K562 (cell line): ENCODE results near the gene C1QL3. TPM values are rescaled to one million over a fixed set of nuclear protein-coding genes. Genes with fewer than 3 reads are reported as not detected.

Experiments
- ATAC-seq: fragments of 200-7000 bp; cut with Tn5 transposase; 3 replicates; pipeline ENCODE4 v1.9.1; 2020; ENCODE audit warnings: moderate library complexity
- BruUV-seq: library from RNA; stranded (reverse); fragments of 400-500 nt; replicated peaks from 2 replicates; lab custom pipeline; 2021; lab: Mats Ljungman, UMichigan
- CTCF ChIA-PET: fragments of 300-600 bp; formaldehyde crosslinking; extraction: SDS; loops from one replicate; lab custom pipeline; 2021; ENCODE audit warnings: low intra/inter-chr PET ratio; lab: Yijun Ruan, JAX
- POLR2A ChIA-PET: fragments of 300-600, 350-650 bp; sonication (Branson Sonifier 250); formaldehyde crosslinking; extraction: SDS; loops from one replicate; lab custom pipeline; 2021; ENCODE audit warnings: antibody characterized with exemption, inconsistent platforms; lab: Yijun Ruan, JAX
- DNase-seq, 4 experiments: peaks; one replicate each; pipeline versions ENCODE4 v3.0.0 to v3.0.0-alpha.2; 2011 to 2018; ENCODE audit warnings: low spot score in 3 of 4, mixed read lengths in 3 of 4; ENCODE audit errors: extremely low read depth in 1 of 4
- FAIRE-seq: peaks from 2 replicates; lab custom pipeline; 2011; peaks lifted over from hg19 to GRCh38; lab: Jason Lieb, UNC
- H2AFZ ChIP-seq: 2 replicates; pipeline ENCODE4 v1.6.0; 2011; ENCODE audit warnings: low read depth, low read length, control low read depth, inconsistent platforms
- H3K27ac ChIP-seq: fragments of 200-600 bp; 3 replicates; pipeline ENCODE4 v1.8.0; 2011; ENCODE audit warnings: low read depth, mild to moderate bottlenecking, control low read depth, inconsistent platforms, low read length, moderate library complexity, mixed read lengths; ENCODE audit errors: extremely low read depth
- H3K27me3 ChIP-seq, 2 experiments: fragments of 300-600 bp in 1 of 2; 2 replicates in 1 of 2; 3 replicates in 1 of 2; pipeline versions ENCODE4 v1.6.0 to v1.8.0; 2011; ENCODE audit warnings: inconsistent platforms in 2 of 2, low read length in 2 of 2, mild to moderate bottlenecking in 1 of 2, mixed read lengths in 1 of 2, moderate library complexity in 1 of 2; ENCODE audit not compliant: control insufficient read depth in 2 of 2, insufficient read depth in 2 of 2
- H3K36me3 ChIP-seq: fragments of 300-600 bp; 3 replicates; pipeline ENCODE4 v1.8.0; 2011; ENCODE audit warnings: mild to moderate bottlenecking, low read length, inconsistent platforms; ENCODE audit not compliant: control insufficient read depth, insufficient read depth
- H3K4me1 ChIP-seq, 2 experiments: fragments of 200-600 bp in 1 of 2; replicated peaks in 1 of 2; 2 replicates in 1 of 2; 3 replicates in 1 of 2; pipeline versions ENCODE4 v1.5.1 to v1.8.0; 2011; ENCODE audit warnings: inconsistent platforms in 2 of 2, low read length in 2 of 2, mild to moderate bottlenecking in 1 of 2, mixed read lengths in 1 of 2, moderate library complexity in 1 of 2; ENCODE audit not compliant: control insufficient read depth in 2 of 2, insufficient read depth in 2 of 2
- H3K4me2 ChIP-seq: 2 replicates; pipeline ENCODE4 v1.6.1; 2011; ENCODE audit warnings: low read length, control low read depth, inconsistent platforms, mixed read lengths; ENCODE audit not compliant: insufficient read depth
- H3K4me3 ChIP-seq: fragments of 200-600 bp; sonication (generic), shearing (Covaris generic); 2 replicates; pipeline ENCODE4 v1.5.1; 2016; ENCODE audit warnings: control low read depth, inconsistent platforms
- H3K79me2 ChIP-seq: fragments of 200-600 bp; 3 replicates; pipeline ENCODE4 v1.8.0; 2011; ENCODE audit warnings: low read length, inconsistent platforms; ENCODE audit not compliant: control insufficient read depth, insufficient read depth
- H3K9ac ChIP-seq, 2 experiments: 2 replicates each; pipeline versions ENCODE4 v1.6.0 to v1.6.1; 2011; ENCODE audit warnings: low read depth in 2 of 2, low read length in 2 of 2, control low read depth in 1 of 2, inconsistent platforms in 1 of 2, mild to moderate bottlenecking in 1 of 2, mixed read lengths in 1 of 2; ENCODE audit not compliant: insufficient read depth in 1 of 2
- H3K9me1 ChIP-seq: one replicate; pipeline ENCODE4 v1.6.0; 2011; ENCODE audit warnings: inconsistent platforms, mild to moderate bottlenecking, low read length, moderate library complexity; ENCODE audit not compliant: control insufficient read depth, insufficient read depth
- H3K9me3 ChIP-seq: replicated peaks from 2 replicates; pipeline ENCODE4 v1.5.1; 2011; ENCODE audit warnings: low read depth, low read length, inconsistent platforms; ENCODE audit not compliant: control insufficient read depth, insufficient read depth
- H4K20me1 ChIP-seq: replicated peaks from 2 replicates; pipeline ENCODE4 v1.6.1; 2011; ENCODE audit warnings: low read length, inconsistent platforms, mixed read lengths; ENCODE audit not compliant: control insufficient read depth, insufficient read depth
- DACH1 ChIP-seq: fragments of 450-650 bp; IDR thresholded peaks from 2 replicates; pipeline ENCODE4 v1.6.1; 2018; ENCODE audit not compliant: partially characterized antibody
- DLX4 ChIP-seq: fragments of 250-450 bp; sonication (Bioruptor Pico); IDR thresholded peaks from 2 replicates; pipeline ENCODE4 v1.6.1; 2021; ENCODE audit warnings: mild to moderate bottlenecking
- EHMT2 ChIP-seq: fragments of 450-650 bp; IDR thresholded peaks from 2 replicates; pipeline ENCODE4 v1.6.1; 2018; ENCODE audit warnings: antibody characterized with exemption
- ETV6 ChIP-seq, 3 experiments: fragments of 150-350 bp in 1 of 3; sonication (generic) in 1 of 3; formaldehyde crosslinking in 1 of 3; IDR thresholded peaks; 2 replicates each; pipeline versions ENCODE4 v1.6.1 to v1.8.0; 2014 to 2022; ENCODE audit warnings: borderline replicate concordance in 2 of 3, low read depth in 2 of 3, antibody characterized with exemption in 1 of 3, low read length in 1 of 3, mild to moderate bottlenecking in 1 of 3, missing genetic modification reagents in 1 of 3
- GTF2F1 ChIP-seq: IDR thresholded peaks from 2 replicates; pipeline ENCODE4 v1.6.1; 2011; ENCODE audit warnings: low read depth, low read length, improper control_type of control experiment
- HDAC8 ChIP-seq: fragments of 450-650 bp; IDR thresholded peaks from 2 replicates; pipeline ENCODE4 v1.6.1; 2016; ENCODE audit warnings: mild to moderate bottlenecking, missing genetic modification characterization, moderate library complexity, missing compliant biosample characterization
- KAT2B ChIP-seq: IDR thresholded peaks from one replicate; pipeline ENCODE4 v1.6.1; 2012; ENCODE audit warnings: low read depth, mild to moderate bottlenecking, control low read depth, inconsistent platforms, low read length, moderate library complexity
- LCOR ChIP-seq: sonication (generic); formaldehyde crosslinking; IDR thresholded peaks from 2 replicates; pipeline ENCODE4 v1.8.0; 2022; ENCODE audit warnings: mild to moderate bottlenecking, missing genetic modification reagents
- MEIS2 ChIP-seq: fragments of 450-650 bp; IDR thresholded peaks from 2 replicates; pipeline ENCODE4 v1.6.1; 2014; ENCODE audit warnings: mild to moderate bottlenecking; ENCODE audit not compliant: partially characterized antibody
- NCOA4 ChIP-seq: fragments of 450-650 bp; IDR thresholded peaks from 2 replicates; pipeline ENCODE4 v1.6.1; 2018; ENCODE audit warnings: mild to moderate bottlenecking; ENCODE audit not compliant: partially characterized antibody
- NFE2 ChIP-seq: IDR thresholded peaks from 2 replicates; pipeline ENCODE4 v1.6.1; 2014; ENCODE audit warnings: antibody characterized with exemption, low read depth
- NFRKB ChIP-seq: fragments of 450-650 bp; IDR thresholded peaks from 2 replicates; pipeline ENCODE4 v1.6.1; 2016; ENCODE audit warnings: low read depth
- NR2F6 ChIP-seq: fragments of 450-650 bp; formaldehyde crosslinking; IDR thresholded peaks from 2 replicates; pipeline ENCODE4 v1.4.0; 2020; ENCODE audit warnings: mild to moderate bottlenecking
- PCBP1 ChIP-seq: fragments of 200-400 bp; formaldehyde crosslinking; IDR thresholded peaks from 2 replicates; pipeline ENCODE4 v1.6.1; 2018; ENCODE audit warnings: mild to moderate bottlenecking, low read depth, low read length; ENCODE audit not compliant: poor library complexity, severe bottlenecking
- POLR2AphosphoS5 ChIP-seq: IDR thresholded peaks from 2 replicates; pipeline ENCODE4 v1.6.1; 2011; ENCODE audit warnings: mild to moderate bottlenecking, low read depth, low read length, moderate library complexity; ENCODE audit not compliant: control insufficient read depth, insufficient read depth
- POLR2H ChIP-seq: IDR thresholded peaks from 2 replicates; pipeline ENCODE4 v1.6.1; 2016; ENCODE audit warnings: missing genetic modification characterization, low read depth, mild to moderate bottlenecking, control low read depth, missing compliant biosample characterization, moderate library complexity
- PREB ChIP-seq: sonication (generic); formaldehyde crosslinking; IDR thresholded peaks from 2 replicates; pipeline ENCODE4 v1.8.1; 2023; ENCODE audit warnings: mild to moderate bottlenecking, missing genetic modification reagents
- THAP7 ChIP-seq: fragments of 250-450 bp; sonication (Bioruptor Pico); IDR thresholded peaks from 2 replicates; pipeline ENCODE4 v1.5.0; 2021
- THRA ChIP-seq: fragments of 450-650 bp; IDR thresholded peaks from 2 replicates; pipeline ENCODE4 v1.6.1; 2017; ENCODE audit warnings: mild to moderate bottlenecking, moderate library complexity
- ZNF76 ChIP-seq: fragments of 250-450 bp; sonication (Bioruptor Pico); IDR thresholded peaks from 2 replicates; pipeline ENCODE4 v1.4.0; 2020; ENCODE audit warnings: mild to moderate bottlenecking, moderate library complexity, borderline replicate concordance
- WGBS: fragments of 100-300 bp; shearing (Covaris generic); methylation state at CpG from one replicate; pipeline ENCODE4 v1.1.6; 2016; ENCODE audit warnings: low coverage, mixed read lengths; ENCODE audit not compliant: insufficient coverage; ENCODE audit errors: missing lambda C conversion rate; 5-methylcytosine and 5-hydroxymethylcytosine counted together
- in situ Hi-C: fragments of 300-500 bp; cut with MboI; formaldehyde crosslinking; loops from 4 replicates; pipeline ENCODE4 v1.15.0; 2018; ENCODE audit warnings: inconsistent platforms, mixed read lengths
- intact Hi-C: fragments of 100-400 bp; cut with micrococcal nuclease; formaldehyde crosslinking; loops from 2 replicates; pipeline ENCODE4 v1.14.2; 2022
- polyA plus RNA-seq, 8 experiments: library from polyadenylated mRNA; depleted of rRNA in 4 of 8; stranded (reverse) in 5 of 8; unstranded in 3 of 8; fragments of >200 nt; fragmentation: Nextera tagmentation in 2 of 8; fragmentation: Illumina TruSeq in 1 of 8; extraction: Ambion mirVana in 2 of 8; extraction: Trizol in 1 of 8; gene quantifications; 2 replicates each; pipeline versions ENCODE4 v1.2.1 to v1.2.3, GENCODE V29; 2011 to 2014; ENCODE audit warnings: inconsistent platforms in 1 of 8, missing spikeins in 1 of 8
- total RNA-seq, 7 experiments: library from RNA; depleted of rRNA in 6 of 7; stranded (reverse); fragments of >200 nt in 6 of 7; fragmentation: Illumina TruSeq in 2 of 7; extraction: Trizol in 2 of 7; gene quantifications; 2 replicates each; pipeline versions ENCODE4 v1.2.1 to v1.2.3, GENCODE V29; 2011 to 2021; ENCODE audit warnings: low replicate concordance in 1 of 7

The C1QL3 gene
- total and polyA plus RNA-seq, 9 of the 15 experiments (the other 6 are each of a cell fraction or from before 2014, with no cell fraction given), result 0.28 to 0.37 TPM; not detected in 7

GRCh38 chr10:16470747-16471146 lies 50.9 kb downstream of the C1QL3 start (continued):
- TF ChIP-seq POLR2AphosphoS5, result no peak
- no peak for TF ChIP-seq LCOR (CRISPR knock-in tag)
- TF ChIP-seq KAT2B, result no peak
- TF ChIP-seq POLR2H, result no peak
- no peak for TF ChIP-seq EHMT2
- TF ChIP-seq GTF2F1, result no peak
- TF ChIP-seq, all 486 proteins: peak for 17

- no peaks in the 10 kb centered on the region for H3K27me3 ChIP-seq
- H3K9me3 ChIP-seq, result peaks cover 4% of the 10 kb centered on the region; the same call in 1 of the 2 replicates
- H3K79me2 ChIP-seq, result 0 out of 3 replicates have a peak, but pooled peaks cover 2% of the 10 kb centered on the region
- in situ Hi-C loops (no loop called here), intact Hi-C loops (no loop called here)
- ChIA-PET CTCF (no interaction called here), POLR2A (no interaction called here)
- no peak for FAIRE-seq
- BruUV-seq, result no TSS peak
- H3K4me1 ChIP-seq, result peaks cover 0 to 8% of the 10 kb centered on the region in 2 experiments; a peak in 4 of 5 replicates
- H3K36me3 ChIP-seq, result peaks cover 10% of the 10 kb centered on the region
- no peaks in the 10 kb centered on the region for H3K9me1 ChIP-seq
- no peak overlapping the region for H3K4me3 ChIP-seq
- H3K27ac ChIP-seq, result no peak overlapping the region
- no peak overlapping the region for H3K4me2 ChIP-seq
- H2AFZ ChIP-seq, result no peak overlapping the region
- H4K20me1 ChIP-seq, result no peaks in the 10 kb centered on the region
- no peak overlapping the region for H3K9ac ChIP-seq
- no peak for DNase-seq
- 73% methylated on average over 1 of the region's 1 CpG for WGBS
- no peak for ATAC-seq
- no peak for TF ChIP-seq NCOA4
- no peak for TF ChIP-seq PREB (CRISPR knock-in tag)
- TF ChIP-seq NFE2, result no peak
- no peak for TF ChIP-seq HDAC8 (tag)
- TF ChIP-seq THRA, result no peak
- TF ChIP-seq THAP7 (CRISPR knock-in tag), result no peak
- TF ChIP-seq MEIS2, result no peak
- no peak for TF ChIP-seq NFRKB
- TF ChIP-seq ZNF76 (CRISPR knock-in tag), result no peak
- no peak for TF ChIP-seq NR2F6
- no peak for TF ChIP-seq PCBP1
- TF ChIP-seq DLX4 (CRISPR knock-in tag), result no peak
- TF ChIP-seq ETV6 (IDR thresholded peaks at IDR 0.05; ENCODE audit: borderline replicate concordance in 1 of 2, low read depth in 2 of 2, low read length in 1 of 2), result no peak
- no peak for TF ChIP-seq ETV6 (CRISPR knock-in tag; IDR thresholded peaks at IDR 0.05; ENCODE audit: borderline replicate concordance)
- no peak for TF ChIP-seq DACH1
These were observed 55.7 kb downstream of the C1QL3 start for GRCh38 chr10:16466001-16466400.
